KG1 (cell line): ENCODE results near the gene FANCC.

Experiments
- DNase-seq: peaks from one replicate; lab custom pipeline; 2025; lab: John Stamatoyannopoulos, UW

The FANCC gene

DNA sequence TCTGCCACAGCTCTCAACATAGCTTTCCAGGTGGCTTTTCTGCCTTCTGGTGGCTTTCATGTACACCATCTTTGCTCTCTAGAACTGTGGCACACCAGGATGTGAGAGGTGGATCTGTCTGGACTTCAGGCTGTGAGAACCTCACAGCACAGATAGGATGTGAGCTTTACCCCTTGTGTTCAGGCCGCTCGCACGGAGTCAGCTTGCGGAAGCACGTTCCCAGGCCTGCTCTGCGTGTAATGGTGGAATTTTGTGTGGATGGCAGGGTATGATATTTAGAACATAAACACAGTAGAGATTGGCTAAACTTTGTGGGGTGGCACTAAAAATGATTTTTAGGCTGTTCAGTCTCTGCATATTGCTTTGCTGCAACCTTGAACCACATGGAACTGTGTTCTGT is 250.5 kb downstream of the FANCC start:
- no peak for DNase-seq

- DNase-seq = no peak
Measured at GRCh38 chr9:95065224-95065623, 252.3 kb downstream of the FANCC start.

DNA sequence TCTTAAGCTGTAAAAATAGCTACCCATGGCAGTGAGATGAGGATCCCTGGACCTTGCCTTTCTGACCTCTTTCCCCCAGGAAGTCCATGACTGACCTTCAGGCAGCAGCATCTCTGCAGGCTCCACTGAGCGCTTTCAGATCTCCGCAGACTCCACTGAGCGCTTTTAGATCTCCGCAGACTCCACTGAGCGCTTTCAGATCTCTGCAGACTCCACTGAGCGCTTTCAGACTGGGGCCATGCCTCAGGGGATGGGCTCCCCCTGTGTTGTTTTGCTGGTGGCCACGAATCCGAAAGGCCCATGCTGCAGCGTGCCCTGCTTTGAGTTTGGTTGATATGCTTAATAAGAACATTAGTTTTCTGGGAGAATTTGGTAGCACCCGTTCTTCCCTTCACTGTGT is 254.2 kb downstream of the FANCC start:
- DNase-seq = no peak

- DNase-seq = no peak
Measured at GRCh38 chr9:95062596-95063065, 254.9 kb downstream of the FANCC start.

- no peak for DNase-seq
Measured at GRCh38 chr9:95061916-95062595, 255.5 kb downstream of the FANCC start.

- DNase-seq = no peak
Measured at GRCh38 chr9:95060916-95061315, 256.6 kb downstream of the FANCC start.

DNA sequence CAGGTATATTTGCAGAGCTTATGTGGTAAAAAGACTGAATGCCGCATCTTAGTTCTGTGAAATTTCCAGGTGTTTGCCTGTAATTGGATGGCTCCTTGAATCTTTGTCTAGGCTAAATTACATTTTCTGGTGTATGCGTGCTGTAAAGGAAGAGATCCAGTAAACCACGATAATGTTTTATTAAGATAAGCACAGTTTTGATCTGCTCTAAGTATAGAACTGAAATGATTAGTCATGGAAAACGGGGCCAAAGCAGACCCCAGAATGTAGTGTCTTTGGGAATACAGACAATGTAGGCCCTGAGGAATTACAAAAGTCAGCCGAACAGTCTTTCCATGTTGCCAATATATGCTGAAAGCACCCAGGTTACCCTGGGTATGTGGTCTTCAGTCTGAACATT is 257.3 kb downstream of the FANCC start:
- DNase-seq = no peak

DNA sequence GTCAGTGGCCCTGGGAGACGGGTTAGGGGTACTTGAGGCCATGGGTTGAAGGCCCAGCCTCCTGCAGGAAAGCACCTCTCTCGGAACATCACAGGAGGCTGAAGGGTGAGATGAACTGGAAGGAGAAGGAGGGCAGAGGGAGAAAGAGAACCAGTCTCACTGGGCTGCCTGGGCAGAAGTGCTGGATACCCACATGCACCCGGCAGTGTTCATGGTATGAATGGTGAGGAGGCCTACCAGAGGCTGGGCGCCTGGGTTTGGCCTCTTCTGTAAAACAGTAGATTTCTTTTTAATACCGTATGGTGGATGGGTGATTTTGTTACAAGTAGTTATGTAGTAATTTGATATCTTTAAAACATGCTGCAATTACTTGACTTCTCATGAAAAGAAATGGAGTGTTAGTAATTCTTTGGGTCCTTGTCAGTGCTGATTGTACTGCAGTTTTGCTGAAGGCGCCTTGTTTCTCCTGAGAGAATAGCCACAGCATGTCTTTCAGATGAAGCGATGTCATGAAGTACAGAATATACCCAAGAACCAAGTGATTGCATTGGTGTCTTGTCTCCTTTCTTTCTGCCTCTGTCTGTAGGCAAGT is 258.6 kb downstream of the FANCC start:
- no peak for DNase-seq

DNA sequence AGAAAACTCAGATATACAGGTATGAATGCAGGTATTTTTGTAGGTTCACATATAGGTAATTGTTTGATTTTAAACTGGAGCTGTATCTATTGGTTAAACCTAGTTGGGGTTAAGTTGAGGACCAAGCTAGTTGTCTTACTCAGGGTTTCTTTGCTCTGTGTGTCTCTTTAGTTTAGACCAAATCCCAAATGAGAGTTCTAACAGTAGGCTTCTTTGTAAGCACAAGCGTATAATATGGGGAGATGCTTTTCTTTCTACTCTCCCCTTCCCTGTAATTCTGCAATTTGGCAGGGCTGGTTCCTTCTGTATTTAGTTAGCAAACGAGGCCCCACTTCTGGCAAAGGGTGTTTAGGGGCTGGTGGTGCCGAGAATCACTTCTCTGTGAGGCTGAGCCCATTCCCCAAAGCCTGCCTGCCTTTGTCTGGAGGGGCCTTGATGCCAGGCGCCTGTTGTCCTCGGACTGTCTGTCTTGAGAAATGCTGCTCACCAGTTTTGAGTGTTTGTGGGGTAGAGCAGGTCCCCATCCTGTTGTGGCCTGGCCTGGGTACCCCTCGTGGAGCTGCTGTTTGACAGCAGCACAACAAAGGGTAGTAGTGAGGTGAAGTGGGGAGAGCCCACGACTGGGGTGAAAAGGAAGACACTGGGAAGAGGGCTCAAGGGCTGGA is 259.3 kb downstream of the FANCC start:
- DNase-seq = no peak

DNA sequence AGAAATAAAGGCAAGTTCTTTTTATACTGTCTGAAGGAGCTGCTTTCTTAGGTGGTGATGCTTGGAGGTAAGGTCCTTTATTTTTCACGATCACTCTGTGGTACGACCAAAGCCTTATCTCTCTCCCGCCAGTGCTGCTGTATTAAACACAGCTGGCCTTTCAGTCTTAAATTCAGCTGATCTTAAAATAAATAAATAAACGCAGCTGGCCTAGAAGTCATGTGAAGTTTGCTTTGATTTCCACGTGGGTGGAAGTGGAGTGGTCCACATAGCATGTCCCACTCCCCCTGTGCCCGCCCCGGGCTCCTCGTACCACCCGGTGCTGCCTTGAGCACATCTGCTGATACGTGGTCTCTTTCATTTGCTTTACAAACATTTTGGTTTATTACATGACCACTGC is 260.4 kb downstream of the FANCC start:
- DNase-seq = no peak

GRCh38 chr9:95055851-95056551 is 261.5 kb downstream of the FANCC start:
- no peak for DNase-seq

GRCh38 chr9:95055334-95055850 is 262.1 kb downstream of the FANCC start:
- DNase-seq = no peak

DNA sequence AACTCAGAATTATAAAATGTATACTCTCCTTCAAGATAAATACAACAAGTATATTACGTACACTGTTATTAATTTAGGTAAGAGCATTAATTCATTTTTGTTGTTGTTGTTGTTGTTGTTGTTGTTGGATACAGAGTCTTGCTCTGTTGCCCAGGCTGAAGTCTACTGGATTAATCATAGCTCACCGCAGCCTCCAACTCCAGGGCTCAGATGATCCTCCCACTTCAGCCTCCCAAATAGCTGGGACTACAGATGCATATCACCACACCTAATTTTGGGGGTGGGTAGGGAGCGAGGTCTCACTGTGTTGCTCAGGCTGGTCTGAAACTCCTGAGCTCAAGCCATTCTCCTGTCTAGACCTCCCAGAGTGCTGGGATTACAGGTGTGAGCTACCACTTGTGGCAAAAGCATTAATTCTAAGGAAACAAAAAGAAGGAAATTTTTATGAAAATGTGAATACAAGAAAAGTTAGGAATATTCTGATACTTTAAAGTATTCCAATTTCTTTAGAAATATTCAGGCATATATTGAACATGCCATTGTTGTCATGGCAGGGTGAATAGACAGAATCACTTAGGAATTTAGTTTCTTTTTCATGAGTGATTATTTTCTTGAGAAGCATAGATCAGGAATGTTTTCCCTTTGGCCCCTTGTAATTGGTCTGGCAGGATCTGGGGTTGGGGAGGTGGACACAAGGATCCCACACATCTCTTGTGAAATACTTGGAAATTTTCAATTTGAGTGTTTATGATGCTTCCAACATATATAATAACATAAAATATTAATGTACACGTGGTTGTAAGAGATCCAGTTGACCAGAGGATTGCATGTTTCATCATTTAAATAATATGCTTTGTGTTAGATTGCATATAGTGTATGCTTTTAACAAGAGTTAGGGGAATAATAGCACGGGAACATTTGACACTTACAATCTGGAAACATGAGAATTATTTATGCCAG is 263.6 kb downstream of the FANCC start:
- DNase-seq = no peak

- no peak for DNase-seq
Measured at GRCh38 chr9:95049761-95050160, 267.7 kb downstream of the FANCC start.
